SK-N-MC (cell line): ENCODE data around the gene GABPA.

Source experiments
- DNase-seq: peaks from one replicate; pipeline ENCODE4 v3.0.0-alpha.2; 2011; ENCODE audit warnings: low read depth, low spot score
- H3K27ac ChIP-seq: fragments of 200-600 bp; sonication (generic); 2 replicates; pipeline ENCODE4 v1.5.1; 2016; ENCODE audit warnings: mixed run types
- H3K36me3 ChIP-seq: fragments of 200-600 bp; sonication (generic); 2 replicates; pipeline ENCODE4 v1.6.1; 2017; ENCODE audit warnings: antibody characterized with exemption, low read length, mixed read lengths; ENCODE audit not compliant: insufficient read depth
- H3K4me3 ChIP-seq: fragments of 200-600 bp; sonication (generic); 2 replicates; pipeline ENCODE4 v1.5.1; 2016
- H3K9ac ChIP-seq: fragments of 200-600 bp; sonication (generic); 2 replicates; pipeline ENCODE4 v1.8.0; 2017; ENCODE audit warnings: mixed run types, mixed read lengths; ENCODE audit not compliant: insufficient read length
- H3K9me3 ChIP-seq: fragments of 200-600 bp; sonication (generic); 2 replicates; pipeline ENCODE4 v1.6.1; 2017; ENCODE audit warnings: low read depth, mild to moderate bottlenecking, antibody characterized with exemption, low read length, moderate library complexity, mixed read lengths
- EZH2 ChIP-seq: fragments of 200-600 bp; sonication (generic); IDR thresholded peaks from one replicate; pipeline ENCODE4 v1.6.1; 2017; ENCODE audit warnings: antibody characterized with exemption
- FOXP2 ChIP-seq: optimal IDR thresholded peaks from 2 replicates; pipeline ENCODE3; 2011; ENCODE audit warnings: mild to moderate bottlenecking, moderate library complexity; ENCODE audit not compliant: insufficient read depth; ENCODE audit errors: extremely low read length, control extremely low read depth
- POLR2AphosphoS5 ChIP-seq: IDR thresholded peaks from 2 replicates; pipeline ENCODE4 v1.6.1; 2012; ENCODE audit warnings: mild to moderate bottlenecking, low read depth, low read length, borderline replicate concordance

The GABPA gene

GRCh38 chr21:25788677-25789076 lies 53.9 kb downstream of the GABPA start:
- Histone ChIP-seq H3K27ac (no peak overlapping the region), H3K9me3 (no peaks in the 10 kb centered on the region), H3K4me3 (no peak overlapping the region), H3K9ac (no peak overlapping the region), H3K36me3 (no peaks in the 10 kb centered on the region)
- TF ChIP-seq POLR2AphosphoS5: no peak
- no peak for TF ChIP-seq EZH2
- TF ChIP-seq FOXP2: no peak
- DNase-seq: no peak

- Histone ChIP-seq H3K9ac (peak overlapping the region; percentile 66), H3K27ac (peak overlapping the region; percentile 95), H3K36me3 (no peaks in the 10 kb centered on the region), H3K4me3 (peak overlapping the region; percentile 77), H3K9me3 (no peaks in the 10 kb centered on the region)
- DNase-seq: no peak
- TF ChIP-seq EZH2: no peak
- TF ChIP-seq POLR2AphosphoS5: no peak
- TF ChIP-seq FOXP2: no peak
These were observed 55.5 kb downstream of the GABPA start for GRCh38 chr21:25790122-25790877.

- H3K9ac ChIP-seq: peak overlapping the region; percentile 66
- H3K9me3 ChIP-seq: no peaks in the 10 kb centered on the region
- H3K4me3 ChIP-seq: peak overlapping the region; percentile 77
- H3K36me3 ChIP-seq: no peaks in the 10 kb centered on the region
- DNase-seq: no peak
- peak overlapping the region; percentile 95 for H3K27ac ChIP-seq
- TF ChIP-seq FOXP2 (no peak), POLR2AphosphoS5 (no peak), EZH2 (no peak)
These were observed 56.1 kb downstream of the GABPA start for GRCh38 chr21:25790878-25791204.

- TF ChIP-seq FOXP2: no peak
- no peak for TF ChIP-seq POLR2AphosphoS5
- TF ChIP-seq EZH2: no peak
- Histone ChIP-seq H3K27ac (peak overlapping the region; percentile 95), H3K36me3 (no peaks in the 10 kb centered on the region), H3K9me3 (no peaks in the 10 kb centered on the region), H3K9ac (no peak overlapping the region), H3K4me3 (no peak overlapping the region; the same call in 1 of the 2 replicates)
- DNase-seq: no peak
These were observed 56.5 kb downstream of the GABPA start for GRCh38 chr21:25791319-25791718.

GRCh38 chr21:25801217-25802014 lies 66.6 kb downstream of the GABPA start:
- H3K27ac ChIP-seq: no peak overlapping the region
- no peaks in the 10 kb centered on the region for H3K9me3 ChIP-seq
- TF ChIP-seq POLR2AphosphoS5: no peak
- TF ChIP-seq FOXP2: no peak
- TF ChIP-seq EZH2: no peak
- no peak for DNase-seq
- H3K36me3 ChIP-seq: no peaks in the 10 kb centered on the region
- H3K4me3 ChIP-seq: no peak overlapping the region
- no peak overlapping the region for H3K9ac ChIP-seq

- TF ChIP-seq FOXP2 (no peak), EZH2 (no peak), POLR2AphosphoS5 (no peak)
- no peak overlapping the region for H3K4me3 ChIP-seq
- no peaks in the 10 kb centered on the region for H3K9me3 ChIP-seq
- H3K36me3 ChIP-seq: no peaks in the 10 kb centered on the region
- no peak for DNase-seq
- no peak overlapping the region for H3K27ac ChIP-seq
- H3K9ac ChIP-seq: no peak overlapping the region
These were observed 71.3 kb downstream of the GABPA start for GRCh38 chr21:25806060-25806459.

GRCh38 chr21:25807191-25807590 lies 72.4 kb downstream of the GABPA start:
- DNase-seq: no peak
- Histone ChIP-seq H3K4me3 (no peak overlapping the region), H3K9ac (no peak overlapping the region), H3K36me3 (no peaks in the 10 kb centered on the region), H3K27ac (no peak overlapping the region), H3K9me3 (no peaks in the 10 kb centered on the region)
- TF ChIP-seq EZH2 (no peak), POLR2AphosphoS5 (no peak), FOXP2 (no peak)

- Histone ChIP-seq H3K27ac (no peak overlapping the region), H3K9me3 (no peaks in the 10 kb centered on the region), H3K9ac (no peak overlapping the region), H3K4me3 (no peak overlapping the region), H3K36me3 (no peaks in the 10 kb centered on the region)
- TF ChIP-seq EZH2 (no peak), POLR2AphosphoS5 (no peak), FOXP2 (no peak)
- no peak for DNase-seq
These were observed 74.2 kb downstream of the GABPA start for GRCh38 chr21:25809013-25809412.
